HepG2 (cell line): ENCODE data around the gene ABHD1. TPM values are rescaled to one million over a fixed set of nuclear protein-coding genes. Genes with fewer than 3 reads are reported as not detected.
A peak's percentile ranks its signal among the peaks of the same experiment; 100 is the strongest.

Experiments used
- AKNA ChIP-seq: sonication (generic); formaldehyde crosslinking; IDR thresholded peaks from 2 replicates; pipeline ENCODE4 v1.4.0; 2020; ENCODE audit warnings: missing genetic modification reagents, borderline replicate concordance
- HDAC1 ChIP-seq: sonication (generic); formaldehyde crosslinking; IDR thresholded peaks from 2 replicates; pipeline ENCODE4 v1.5.1; 2020; ENCODE audit warnings: mild to moderate bottlenecking, missing genetic modification reagents
- HNF4G ChIP-seq, 2 experiments: sonication (generic) in 1 of 2; formaldehyde crosslinking in 1 of 2; IDR thresholded peaks; 2 replicates each; pipeline versions ENCODE4 v1.4.0 to v1.6.1; 2011 to 2020; ENCODE audit warnings: borderline replicate concordance in 2 of 2, low read depth in 2 of 2, mild to moderate bottlenecking in 2 of 2, low read length in 1 of 2, missing genetic modification reagents in 1 of 2, moderate library complexity in 1 of 2
- KDM2A ChIP-seq: sonication (generic); formaldehyde crosslinking; IDR thresholded peaks from 2 replicates; pipeline ENCODE4 v1.4.0; 2020; ENCODE audit warnings: low read depth, missing genetic modification reagents, borderline replicate concordance
- KIAA2018 ChIP-seq: sonication (generic); formaldehyde crosslinking; IDR thresholded peaks from 2 replicates; pipeline ENCODE4 v1.5.0; 2020; ENCODE audit warnings: mild to moderate bottlenecking, missing genetic modification reagents, borderline replicate concordance
- MAX ChIP-seq: IDR thresholded peaks from 2 replicates; pipeline ENCODE4 v1.6.1; 2012; ENCODE audit warnings: inconsistent platforms
- NCOA5 ChIP-seq: sonication (generic); formaldehyde crosslinking; IDR thresholded peaks from 2 replicates; pipeline ENCODE4 v1.4.0; 2020; ENCODE audit warnings: missing genetic modification reagents
- SRSF4 ChIP-seq: fragments of 200-400 bp; formaldehyde crosslinking; IDR thresholded peaks from one replicate; pipeline ENCODE4 v1.6.1; 2018; ENCODE audit warnings: mild to moderate bottlenecking, low read depth, low read length, moderate library complexity; ENCODE audit not compliant: poor library complexity, severe bottlenecking
- SSRP1 ChIP-seq: IDR thresholded peaks from 2 replicates; pipeline ENCODE4 v1.6.1; 2016; ENCODE audit warnings: control low read depth
- TSC22D2 ChIP-seq: sonication (generic); formaldehyde crosslinking; IDR thresholded peaks from 2 replicates; pipeline ENCODE4 v1.5.1; 2020; ENCODE audit warnings: missing genetic modification reagents, mild to moderate bottlenecking, borderline replicate concordance
- WIZ ChIP-seq: sonication (generic); formaldehyde crosslinking; IDR thresholded peaks from 2 replicates; pipeline ENCODE4 v1.5.1; 2020; ENCODE audit warnings: mild to moderate bottlenecking, missing genetic modification reagents
- ZNF138 ChIP-seq: sonication (generic); formaldehyde crosslinking; IDR thresholded peaks from 2 replicates; pipeline ENCODE4 v1.5.0; 2020; ENCODE audit warnings: mild to moderate bottlenecking, low read depth, missing genetic modification reagents
- ZNF510 ChIP-seq: sonication (generic); formaldehyde crosslinking; IDR thresholded peaks from 2 replicates; pipeline ENCODE4 v1.4.0; 2020; ENCODE audit warnings: low read depth, mild to moderate bottlenecking, missing genetic modification reagents
- polyA plus RNA-seq, 8 experiments: library from polyadenylated mRNA; depleted of rRNA in 3 of 8; stranded (reverse) in 7 of 8; unstranded in 1 of 8; fragments of >200 nt; fragmentation: Illumina TruSeq in 4 of 8; extraction: Trizol in 4 of 8; gene quantifications; 2 replicates each; pipeline versions ENCODE4 v1.2.1 to v1.2.3, GENCODE V29; 2011 to 2016; ENCODE audit warnings: low read depth in 4 of 8, missing spikeins in 1 of 8, mixed read lengths in 1 of 8; ENCODE audit not compliant: insufficient read depth in 1 of 8
- total RNA-seq, 5 experiments: library from RNA; depleted of rRNA; stranded (reverse); fragments of >200 nt; fragmentation: Illumina TruSeq; extraction: Trizol; gene quantifications; 2 replicates each; pipeline ENCODE4 v1.2.3, GENCODE V29; 2016; ENCODE audit warnings: low read depth in 1 of 5

Gene ABHD1
- total and polyA plus RNA-seq, 2 of the 13 experiments (the other 11 are each of a cell fraction or from before 2014, with no cell fraction given) = 0.04 to 0.81 TPM

GRCh38 chr2:27126252-27126710, 2.7 kb downstream of the ABHD1 start (continued):
- TF ChIP-seq KIAA2018 (no peak), SSRP1 (CRISPR knock-in tag) (peak; percentile 89; the same call in 1 of the 2 replicates), ZNF138 (CRISPR knock-in tag) (no peak), ZNF510 (CRISPR knock-in tag) (no peak), HNF4G (IDR thresholded peaks at IDR 0.05; ENCODE audit: borderline replicate concordance, low read depth, low read length) (peak; percentile 73), HNF4G (CRISPR knock-in tag; IDR thresholded peaks at IDR 0.05; ENCODE audit: borderline replicate concordance, low read depth) (no peak; the same call in 1 of the 2 replicates), HDAC1 (CRISPR knock-in tag) (0 out of 2 replicates have a peak, but pooled peaks have one; percentile 30), KDM2A (no peak), WIZ (CRISPR knock-in tag) (peak; percentile 44; the same call in 1 of the 2 replicates), SRSF4 (no peak), MAX (peak; percentile 49; the same call in 1 of the 2 replicates), NCOA5 (CRISPR knock-in tag) (no peak), TSC22D2 (CRISPR knock-in tag) (no peak), AKNA (CRISPR knock-in tag) (no peak)
